Endodermal cell (in vitro differentiated cells): ENCODE measurements around the gene ANKS3. TPM values are rescaled to one million over a fixed set of nuclear protein-coding genes. Genes with fewer than 3 reads are reported as not detected.
A peak's percentile ranks its signal among the peaks of the same experiment; 100 is the strongest.

Experiments
- DNase-seq: peaks from one replicate; pipeline ENCODE4 v3.0.0-alpha.2; 2017
- H3K27ac ChIP-seq: 2 replicates; pipeline ENCODE4 v1.5.1; 2013; ENCODE audit warnings: mild to moderate bottlenecking, low read depth, low read length, moderate library complexity
- H3K27me3 ChIP-seq: 2 replicates; pipeline ENCODE4 v1.6.1; 2013; ENCODE audit warnings: mild to moderate bottlenecking, low read length, moderate library complexity; ENCODE audit not compliant: insufficient read depth, control insufficient read depth, poor library complexity, severe bottlenecking
- H3K36me3 ChIP-seq: 2 replicates; pipeline ENCODE4 v1.7.0; 2013; ENCODE audit warnings: mild to moderate bottlenecking, low read length, moderate library complexity; ENCODE audit not compliant: control insufficient read depth, insufficient read depth
- H3K4me1 ChIP-seq: one replicate; pipeline ENCODE4 v1.7.0; 2013; ENCODE audit warnings: low read length; ENCODE audit not compliant: control insufficient read depth, insufficient read depth
- H3K4me3 ChIP-seq: 2 replicates; pipeline ENCODE4 v1.5.1; 2013; ENCODE audit warnings: mild to moderate bottlenecking, low read length, moderate library complexity
- H3K9ac ChIP-seq: 2 replicates; pipeline ENCODE4 v1.6.1; 2013; ENCODE audit warnings: mild to moderate bottlenecking, low read length, moderate library complexity; ENCODE audit not compliant: poor library complexity, severe bottlenecking; ENCODE audit errors: extremely low read depth
- H3K9me3 ChIP-seq: 2 replicates; pipeline ENCODE4 v1.6.1; 2013; ENCODE audit warnings: mild to moderate bottlenecking, low read length, moderate library complexity; ENCODE audit not compliant: control insufficient read depth
- H3K27ac Mint-ChIP-seq: 2 replicates; pipeline ENCODE4 v1.8.0; 2020; ENCODE audit warnings: mixed read lengths
- H3K27me3 Mint-ChIP-seq: 2 replicates; pipeline ENCODE4 v1.8.0; 2021; ENCODE audit warnings: mild to moderate bottlenecking, mixed read lengths; ENCODE audit not compliant: insufficient read depth
- H3K36me3 Mint-ChIP-seq: 2 replicates; pipeline ENCODE4 v1.8.0; 2020; ENCODE audit warnings: low read depth, mixed read lengths
- H3K4me1 Mint-ChIP-seq: 2 replicates; pipeline ENCODE4 v1.8.0; 2020; ENCODE audit warnings: mixed read lengths
- H3K4me3 Mint-ChIP-seq: 2 replicates; pipeline ENCODE4 v1.8.0; 2020; ENCODE audit warnings: mild to moderate bottlenecking, moderate library complexity, mixed read lengths
- H3K9me3 Mint-ChIP-seq: 2 replicates; pipeline ENCODE4 v1.8.0; 2020; ENCODE audit warnings: mild to moderate bottlenecking, mixed read lengths
- CTCF ChIP-seq: fragments of 200-600 bp; sonication (generic); conservative IDR thresholded peaks from 2 replicates; pipeline ENCODE4 v1.5.0; 2021; ENCODE audit warnings: antibody characterized with exemption, mild to moderate bottlenecking
- WGBS, 2 experiments: methylation state at CpG; one replicate each; pipeline versions ENCODE4 v1.1.5 to v1.1.7; 2013; ENCODE audit warnings: missing lambda C conversion rate in 2 of 2, mixed read lengths in 1 of 2; ENCODE audit not compliant: insufficient coverage in 1 of 2, insufficient read length in 1 of 2; 5-methylcytosine and 5-hydroxymethylcytosine counted together
- total RNA-seq, 2 donors: library from RNA; stranded (reverse); fragmentation: NEBNext Ultra II Directional in 1 of 2; extraction: Animal tissue kit (Norgen Biotek cat#: 25700) in 1 of 2; gene quantifications; 2 replicates in 1 of 2; 3 replicates in 1 of 2; pipeline ENCODE4 v1.2.1, GENCODE V29; 2021

ANKS3 gene
- total RNA-seq, 2 donors from 2014 or later: 32.4 to 41.0 TPM

- Histone ChIP-seq H3K9me3 (no peaks in the 10 kb centered on the region), H3K4me3 (no peak overlapping the region), H3K36me3 (peaks cover 42% of the 10 kb centered on the region), H3K9ac (no peak overlapping the region), H3K27me3 (no peaks in the 10 kb centered on the region), H3K4me1 (no peaks in the 10 kb centered on the region), H3K27ac (no peak overlapping the region)
- Mint-ChIP-seq H3K27me3 (no peaks in the 10 kb centered on the region), H3K27ac (no peak overlapping the region), H3K4me3 (no peak overlapping the region), H3K36me3 (peaks cover 34% of the 10 kb centered on the region), H3K9me3 (no peaks in the 10 kb centered on the region), H3K4me1 (peaks cover 2% of the 10 kb centered on the region)
- no peak for TF ChIP-seq CTCF
- WGBS, 2 experiments: 96 to 100% methylated on average over 13 to 15 of the region's 15 CpGs
- no peak for DNase-seq
Observed at GRCh38 chr16:4729876-4730275, 4.2 kb downstream of the ANKS3 start.

GRCh38 chr16:4728676-4729075, 5.4 kb downstream of the ANKS3 start:
- Histone ChIP-seq H3K4me1 (no peaks in the 10 kb centered on the region), H3K27ac (no peak overlapping the region), H3K9me3 (no peaks in the 10 kb centered on the region), H3K36me3 (peaks cover 52% of the 10 kb centered on the region), H3K27me3 (no peaks in the 10 kb centered on the region), H3K9ac (no peak overlapping the region), H3K4me3 (no peak overlapping the region)
- Mint-ChIP-seq H3K36me3 (peaks cover 38% of the 10 kb centered on the region), H3K27ac (peak overlapping the region; percentile 72), H3K9me3 (no peaks in the 10 kb centered on the region), H3K4me1 (peaks cover 2% of the 10 kb centered on the region), H3K4me3 (no peak overlapping the region), H3K27me3 (no peaks in the 10 kb centered on the region)
- no peak for TF ChIP-seq CTCF
- WGBS, 2 experiments: 93 to 97% methylated on average over 6 to 8 of the region's 8 CpGs
- DNase-seq: no peak

GRCh38 chr16:4726616-4727015, 7.5 kb downstream of the ANKS3 start:
- H3K9me3 ChIP-seq: no peaks in the 10 kb centered on the region
- WGBS, 2 experiments: 96 to 97% methylated on average over 13 to 18 of the region's 18 CpGs
- peaks cover 61% of the 10 kb centered on the region for H3K36me3 ChIP-seq

More at GRCh38 chr16:4726616-4727015, 7.5 kb downstream of the ANKS3 start:
- Mint-ChIP-seq H3K27me3 (no peaks in the 10 kb centered on the region), H3K4me3 (no peak overlapping the region), H3K27ac (no peak overlapping the region), H3K4me1 (no peaks in the 10 kb centered on the region), H3K36me3 (peaks cover 46% of the 10 kb centered on the region), H3K9me3 (no peaks in the 10 kb centered on the region)
- Histone ChIP-seq H3K4me3 (no peak overlapping the region), H3K27ac (no peak overlapping the region), H3K4me1 (no peaks in the 10 kb centered on the region), H3K27me3 (no peaks in the 10 kb centered on the region), H3K9ac (no peak overlapping the region)
- DNase-seq: no peak
- no peak for TF ChIP-seq CTCF
